H54 (cell line): ENCODE results near the gene MYOZ1.
"Not testable (repeated sequence)": the region's sequence is repeated elsewhere in the genome, so short reads cannot be mapped to it uniquely, and the experiment has no call there.

ENCODE experiments used
- DNase-seq: peaks from one replicate; pipeline ENCODE4 v3.0.0; 2011; ENCODE audit warnings: low spot score, mixed read lengths; ENCODE audit not compliant: insufficient read length
- FAIRE-seq: peaks from 3 replicates; lab custom pipeline; 2011; peaks lifted over from hg19 to GRCh38; lab: Jason Lieb, UNC
- POLR2A ChIP-seq: IDR thresholded peaks from 2 replicates; pipeline ENCODE4 v1.6.1; 2011; ENCODE audit warnings: low read depth, mild to moderate bottlenecking, low read length

The MYOZ1 gene

GRCh38 chr10:73641328-73642060, at the start of gene MYOZ1:
TSS of gene MYOZ1 (minus strand) at chr10:73641474. CDS start at chr10:73640017, 1,457 bp downstream.
- DNase-seq = peak; percentile 47
- no peak for TF ChIP-seq POLR2A
- no peak for FAIRE-seq

- FAIRE-seq, DNase-seq: not testable (repeated sequence)
These were observed 49.5 kb upstream of the MYOZ1 start for GRCh38 chr10:73690755-73691154.

- DNase-seq, FAIRE-seq: not testable (repeated sequence)
These were observed 48.3 kb upstream of the MYOZ1 start for GRCh38 chr10:73689596-73689995.

- not testable (repeated sequence) for FAIRE-seq, DNase-seq
These were observed 46.4 kb upstream of the MYOZ1 start for GRCh38 chr10:73687641-73688040.

- FAIRE-seq, DNase-seq: not testable (repeated sequence)
These were observed 33.3 kb upstream of the MYOZ1 start for GRCh38 chr10:73674546-73674945.

- not testable (repeated sequence) for FAIRE-seq, DNase-seq
These were observed 27.1 kb upstream of the MYOZ1 start for GRCh38 chr10:73668378-73668777.

GRCh38 chr10:73666153-73666809, 25.0 kb upstream of the MYOZ1 start:
- FAIRE-seq, DNase-seq: not testable (repeated sequence)

GRCh38 chr10:73665581-73665980, 24.3 kb upstream of the MYOZ1 start:
- DNase-seq = not testable (repeated sequence)

GRCh38 chr10:73664156-73665040, 23.1 kb upstream of the MYOZ1 start:
- not testable (repeated sequence) for DNase-seq, FAIRE-seq

More at GRCh38 chr10:73665581-73665980, 24.3 kb upstream of the MYOZ1 start:
- FAIRE-seq = not testable (repeated sequence)

- DNase-seq, FAIRE-seq: not testable (repeated sequence)
These were observed 22.3 kb upstream of the MYOZ1 start for GRCh38 chr10:73663621-73664020.

GRCh38 chr10:73662705-73663104, 21.4 kb upstream of the MYOZ1 start:
- DNase-seq, FAIRE-seq: not testable (repeated sequence)

- DNase-seq (no peak), FAIRE-seq (no peak)
- no peak for TF ChIP-seq POLR2A
These were observed 14.7 kb upstream of the MYOZ1 start, which contains the start of gene SYNPO2L for GRCh38 chr10:73655990-73656298. TSS of gene SYNPO2L (minus strand) at chr10:73656029. CDS start at chr10:73655922, 107 bp downstream.

GRCh38 chr10:73655257-73655989, 14.1 kb upstream of the MYOZ1 start:
- no peak for FAIRE-seq
- TF ChIP-seq POLR2A = no peak
- no peak for DNase-seq

GRCh38 chr10:73653701-73654100, 12.4 kb upstream of the MYOZ1 start:
- TF ChIP-seq POLR2A = no peak
- peak; percentile 51 for DNase-seq
- FAIRE-seq = no peak
